GM12865 (cell line): ENCODE measurements around the gene ATP6V0E2.
"Not testable (repeated sequence)": the region's sequence is repeated elsewhere in the genome, so short reads cannot be mapped to it uniquely, and the experiment has no call there.

ENCODE experiments used
- DNase-seq: peaks from one replicate; pipeline ENCODE4 v3.0.0; 2010; ENCODE audit warnings: low read depth
- H3K4me3 ChIP-seq: 2 replicates; pipeline ENCODE4 v1.5.1; 2011; ENCODE audit warnings: mild to moderate bottlenecking, low read depth, low read length, control low read depth
- TF ChIP-seq, protein P1 (sequence below): IDR thresholded peaks from 2 replicates; pipeline ENCODE4 v1.5.1; 2011; ENCODE audit warnings: low read length, control low read depth, low read depth, inconsistent platforms; ENCODE audit not compliant: insufficient read depth; ENCODE audit errors: missing control alignments

ATP6V0E2 gene

DNA sequence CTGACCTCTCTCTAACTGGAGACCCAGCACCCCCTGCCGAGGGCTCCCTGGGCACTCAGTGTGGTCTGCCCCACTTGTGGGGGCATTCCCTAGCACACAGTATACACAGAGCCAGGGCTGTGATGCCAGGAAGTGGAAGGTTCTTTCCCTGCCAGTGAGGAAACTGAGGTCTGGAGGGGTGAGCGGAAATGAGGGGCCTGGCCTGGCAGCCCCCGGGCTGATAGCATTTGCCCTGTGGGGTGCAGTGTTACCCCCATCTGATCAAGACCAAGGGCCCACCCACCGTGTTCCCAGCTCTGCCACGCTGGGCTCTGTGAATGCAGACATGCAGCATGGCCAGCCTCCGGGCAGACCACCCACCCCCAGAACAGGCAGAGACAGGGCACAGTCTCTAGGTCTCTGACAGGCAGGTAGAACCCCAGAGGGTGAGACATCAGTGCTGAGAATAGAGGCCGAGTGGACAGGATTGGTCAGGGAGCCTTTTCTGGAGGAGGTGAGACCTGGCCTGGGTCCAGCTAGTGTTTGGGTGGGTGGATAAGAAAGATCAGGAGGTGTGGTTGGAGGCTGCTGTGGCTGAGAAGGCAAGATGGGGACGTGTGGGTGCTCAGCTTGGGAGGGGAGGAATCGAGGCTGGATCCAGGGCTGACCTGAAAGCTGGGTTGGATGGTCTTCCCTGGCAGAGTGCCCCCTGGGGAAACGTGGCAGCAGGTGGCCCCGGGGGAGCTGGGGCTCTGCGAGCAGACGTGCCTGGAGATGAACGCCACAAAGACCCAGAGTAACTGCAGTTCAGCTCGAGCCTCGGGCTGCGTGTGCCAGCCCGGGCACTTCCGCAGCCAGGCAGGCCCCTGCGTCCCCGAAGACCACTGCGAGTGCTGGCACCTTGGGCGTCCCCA, 46.4 kb upstream of the ATP6V0E2 start:
- TF ChIP-seq, protein P1, sequence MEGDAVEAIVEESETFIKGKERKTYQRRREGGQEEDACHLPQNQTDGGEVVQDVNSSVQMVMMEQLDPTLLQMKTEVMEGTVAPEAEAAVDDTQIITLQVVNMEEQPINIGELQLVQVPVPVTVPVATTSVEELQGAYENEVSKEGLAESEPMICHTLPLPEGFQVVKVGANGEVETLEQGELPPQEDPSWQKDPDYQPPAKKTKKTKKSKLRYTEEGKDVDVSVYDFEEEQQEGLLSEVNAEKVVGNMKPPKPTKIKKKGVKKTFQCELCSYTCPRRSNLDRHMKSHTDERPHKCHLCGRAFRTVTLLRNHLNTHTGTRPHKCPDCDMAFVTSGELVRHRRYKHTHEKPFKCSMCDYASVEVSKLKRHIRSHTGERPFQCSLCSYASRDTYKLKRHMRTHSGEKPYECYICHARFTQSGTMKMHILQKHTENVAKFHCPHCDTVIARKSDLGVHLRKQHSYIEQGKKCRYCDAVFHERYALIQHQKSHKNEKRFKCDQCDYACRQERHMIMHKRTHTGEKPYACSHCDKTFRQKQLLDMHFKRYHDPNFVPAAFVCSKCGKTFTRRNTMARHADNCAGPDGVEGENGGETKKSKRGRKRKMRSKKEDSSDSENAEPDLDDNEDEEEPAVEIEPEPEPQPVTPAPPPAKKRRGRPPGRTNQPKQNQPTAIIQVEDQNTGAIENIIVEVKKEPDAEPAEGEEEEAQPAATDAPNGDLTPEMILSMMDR, result no peak
- no peak for DNase-seq
- H3K4me3 ChIP-seq, result no peak overlapping the region

DNA sequence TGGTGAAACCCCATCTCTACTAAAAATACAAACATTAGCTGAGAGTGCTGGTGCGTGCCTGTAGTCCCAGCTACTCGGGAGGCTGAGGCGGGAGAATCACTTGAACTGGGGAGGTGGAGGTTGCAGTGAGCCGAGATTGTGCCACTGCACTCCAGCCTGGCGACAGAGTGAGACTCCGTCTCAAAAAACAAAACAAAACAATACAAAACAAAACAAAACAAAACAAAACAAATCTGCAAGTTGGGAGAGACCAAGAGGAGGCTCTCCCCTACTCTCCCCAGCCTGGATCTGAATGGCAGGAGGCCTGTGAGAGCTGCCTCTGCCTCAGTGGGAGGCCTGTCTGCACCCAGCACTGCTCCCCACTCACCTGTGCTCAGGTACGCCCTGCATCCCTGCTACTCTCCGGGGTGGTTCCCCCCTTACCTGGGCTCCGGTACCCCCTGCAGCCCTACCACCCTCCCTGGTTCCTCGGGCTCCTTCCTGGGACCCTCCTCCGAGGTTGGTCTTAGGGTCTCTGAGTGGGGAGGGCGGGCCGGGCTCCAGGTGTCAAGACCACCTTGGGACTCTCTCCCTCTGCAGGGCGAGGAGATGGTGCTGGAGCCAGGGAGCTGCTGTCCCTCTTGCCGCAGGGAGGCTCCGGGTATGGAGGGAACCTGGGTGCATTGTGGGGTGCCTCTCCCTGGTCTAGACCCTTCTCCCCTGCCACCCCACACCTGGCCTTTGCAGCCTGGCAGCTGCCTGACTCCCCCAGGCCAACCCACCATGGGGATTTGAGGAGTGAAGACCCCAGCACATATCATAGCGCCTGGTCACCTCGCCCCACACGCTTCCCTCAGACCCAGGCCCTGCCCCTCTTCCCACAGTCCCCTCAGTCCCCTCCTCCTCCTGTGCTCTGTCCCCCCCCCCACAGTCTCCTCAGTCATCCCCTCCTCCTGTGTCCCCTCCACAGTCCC, 45.1 kb upstream of the ATP6V0E2 start:
- no peak overlapping the region for H3K4me3 ChIP-seq
- no peak for DNase-seq
- TF ChIP-seq, protein P1, result no peak

DNA sequence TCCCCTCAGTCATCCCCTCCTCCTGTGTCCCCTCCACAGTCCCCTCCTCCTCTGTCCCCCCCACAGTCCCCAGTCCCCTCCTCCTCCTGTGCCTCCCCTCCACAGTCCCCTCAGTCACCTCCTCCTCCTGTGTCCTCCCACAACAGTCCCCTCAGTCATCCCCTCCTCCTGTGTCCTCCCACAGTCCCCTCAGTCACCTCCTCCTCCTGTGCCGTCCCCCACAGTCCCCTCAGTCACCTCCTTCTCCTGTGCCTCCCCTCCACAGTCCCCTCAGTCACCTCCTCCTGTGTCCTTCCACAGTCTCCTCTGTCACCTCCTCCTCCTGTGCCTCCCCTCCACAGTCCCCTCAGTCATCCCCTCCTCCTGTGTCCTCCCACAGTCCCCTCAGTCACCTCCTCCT, 43.2 kb upstream of the ATP6V0E2 start:
- not testable (repeated sequence) for DNase-seq, H3K4me3 ChIP-seq

DNA sequence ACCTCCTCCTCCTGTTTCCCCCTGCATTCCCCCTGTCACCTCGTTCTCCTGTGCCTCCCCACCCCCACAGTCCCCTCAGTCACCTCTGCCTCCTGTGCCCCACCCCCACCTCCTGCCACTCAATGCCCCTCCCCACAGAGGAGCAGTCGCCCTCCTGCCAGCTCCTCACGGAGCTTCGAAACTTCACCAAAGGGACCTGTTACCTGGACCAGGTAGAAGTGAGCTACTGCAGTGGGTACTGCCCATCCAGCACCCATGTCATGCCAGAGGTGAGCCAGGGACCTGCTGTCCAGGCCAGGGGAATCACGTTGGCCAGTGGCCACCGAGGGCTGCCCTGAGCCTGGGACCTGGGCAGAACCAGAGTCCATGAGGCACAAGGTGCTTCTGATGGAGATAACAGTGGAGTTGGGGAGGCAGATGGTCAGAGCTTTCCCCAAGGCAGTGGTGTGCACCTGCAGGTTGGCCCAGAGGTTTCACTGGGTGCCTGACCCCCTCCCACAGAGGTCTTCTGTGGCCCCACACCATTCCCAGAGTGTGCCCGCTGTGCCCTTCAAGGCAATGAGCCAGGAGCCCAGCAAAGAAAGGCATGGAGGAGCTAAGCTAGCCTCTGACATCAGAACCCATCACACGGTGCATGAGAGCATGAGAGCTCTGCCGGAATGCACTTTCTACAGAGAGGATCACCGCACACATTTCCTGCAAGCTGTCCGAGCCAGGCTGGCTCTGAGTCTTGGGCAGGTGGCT, 42.6 kb upstream of the ATP6V0E2 start:
- no peak for DNase-seq
- no peak overlapping the region for H3K4me3 ChIP-seq
- TF ChIP-seq, protein P1, result no peak

DNA sequence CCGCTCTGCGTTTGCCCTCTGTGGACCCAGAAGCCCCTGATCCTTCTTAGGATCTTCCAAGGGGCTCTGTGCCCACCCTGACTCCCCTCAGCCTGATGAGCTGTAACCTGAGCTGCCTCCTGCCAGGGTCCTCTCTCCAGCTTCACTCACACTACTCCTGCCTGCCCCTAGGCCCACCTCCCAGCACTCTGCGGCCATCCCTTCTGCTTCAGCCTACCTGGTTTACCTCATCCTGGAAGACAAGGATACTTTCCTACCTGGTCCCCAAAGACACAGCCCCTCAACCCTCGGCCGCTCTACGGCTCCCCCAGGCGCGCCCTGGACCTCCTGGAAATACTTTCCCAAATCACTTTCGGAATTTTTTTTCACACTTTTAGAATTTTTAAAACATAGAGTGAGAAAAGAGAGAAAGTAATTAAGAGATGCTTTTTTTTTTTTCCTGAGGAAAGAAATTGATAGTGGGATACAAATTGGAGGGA, 42.0 kb upstream of the ATP6V0E2 start:
- H3K4me3 ChIP-seq, result no peak overlapping the region
- TF ChIP-seq, protein P1, result no peak
- no peak for DNase-seq

DNA sequence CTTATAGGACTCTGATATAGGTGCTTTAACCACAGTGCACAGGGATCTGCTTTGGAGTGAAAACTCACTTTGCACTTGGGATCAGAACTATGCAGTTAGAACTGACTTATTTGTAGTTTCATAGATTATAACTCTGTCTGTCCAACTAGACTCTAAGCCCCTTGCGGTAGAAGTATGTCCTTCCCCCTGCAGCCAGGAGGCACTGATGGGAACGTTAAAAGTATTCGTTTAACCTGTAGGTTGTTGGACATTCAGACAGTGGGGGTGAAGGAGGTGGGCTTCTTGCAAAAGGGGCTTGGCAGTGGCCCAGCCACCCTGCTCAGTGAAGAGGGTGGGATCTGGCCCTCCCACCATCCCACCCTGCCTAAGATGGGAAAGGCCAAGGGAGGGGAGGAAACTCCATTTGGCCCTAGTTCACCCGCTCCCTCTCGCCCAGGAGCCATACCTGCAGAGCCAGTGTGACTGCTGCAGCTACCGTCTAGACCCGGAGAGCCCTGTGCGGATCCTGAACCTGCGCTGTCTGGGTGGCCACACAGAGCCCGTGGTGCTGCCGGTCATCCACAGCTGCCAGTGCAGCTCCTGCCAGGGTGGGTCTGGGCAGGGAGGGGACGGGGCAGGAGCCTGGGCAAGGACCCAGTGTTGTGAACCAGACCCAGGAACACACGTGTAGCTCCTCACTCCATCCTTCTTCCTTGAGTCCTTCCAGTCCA, 41.3 kb upstream of the ATP6V0E2 start:
- no peak for DNase-seq
- TF ChIP-seq, protein P1, result no peak

More for the DNA sequence above, 41.3 kb upstream of the ATP6V0E2 start:
- H3K4me3 ChIP-seq, result no peak overlapping the region
